Activated CD4-positive, alpha-beta T cell treated with anti-CD3 and anti-CD28 coated beads, Interleukin-2, Interleukin-4, amounts not matched to agents 100 ng/mL and 50 ng/mL, durations not matched to agents 16 hours and 8 hours (primary cell): ENCODE results near the gene SLX4IP.

ENCODE experiments used
- DNase-seq: peaks from one replicate; pipeline ENCODE4 v3.0.0-alpha.2; 2020; ENCODE audit warnings: low spot score

Gene SLX4IP

GRCh38 chr20:10497283-10497682, 62.2 kb downstream of the SLX4IP start:
- no peak for DNase-seq

GRCh38 chr20:10497791-10498190, 62.7 kb downstream of the SLX4IP start:
- DNase-seq = no peak

GRCh38 chr20:10498200-10498599, 63.1 kb downstream of the SLX4IP start:
- DNase-seq = no peak

GRCh38 chr20:10501402-10501801, 66.3 kb downstream of the SLX4IP start:
- peak; percentile 21 for DNase-seq

- no peak for DNase-seq
These were observed 67.0 kb downstream of the SLX4IP start for GRCh38 chr20:10502098-10502526.

GRCh38 chr20:10504608-10504993, 69.5 kb downstream of the SLX4IP start:
- no peak for DNase-seq

GRCh38 chr20:10504994-10505730, 70.1 kb downstream of the SLX4IP start:
- DNase-seq = no peak

GRCh38 chr20:10505827-10506226, 70.7 kb downstream of the SLX4IP start:
- DNase-seq = no peak

- DNase-seq = no peak
These were observed 71.9 kb downstream of the SLX4IP start for GRCh38 chr20:10507052-10507451.

- no peak for DNase-seq
These were observed 73.0 kb downstream of the SLX4IP start for GRCh38 chr20:10508060-10508459.

- DNase-seq = no peak
These were observed 73.6 kb downstream of the SLX4IP start for GRCh38 chr20:10508468-10509251.

GRCh38 chr20:10509376-10509775, 74.3 kb downstream of the SLX4IP start:
- DNase-seq = no peak

- no peak for DNase-seq
These were observed 75.1 kb downstream of the SLX4IP start for GRCh38 chr20:10510216-10510615.

GRCh38 chr20:10511170-10511508, 76.0 kb downstream of the SLX4IP start:
- no peak for DNase-seq

- DNase-seq = peak; percentile 88
These were observed 76.6 kb downstream of the SLX4IP start for GRCh38 chr20:10511509-10512251.

GRCh38 chr20:10513061-10513460, 78.0 kb downstream of the SLX4IP start:
- DNase-seq = no peak

GRCh38 chr20:10513931-10514575, 78.9 kb downstream of the SLX4IP start:
- DNase-seq = peak; percentile 40

- DNase-seq = no peak
These were observed 81.4 kb downstream of the SLX4IP start for GRCh38 chr20:10516529-10516928.

GRCh38 chr20:10519361-10520046, 84.4 kb downstream of the SLX4IP start:
- DNase-seq = peak; percentile 36

GRCh38 chr20:10520528-10520927, 85.4 kb downstream of the SLX4IP start:
- no peak for DNase-seq

- no peak for DNase-seq
These were observed 86.1 kb downstream of the SLX4IP start for GRCh38 chr20:10521068-10521831.
